Mesodermal cell (in vitro differentiated cells): ENCODE data around the gene STC2.

Source experiments
- H3K27ac ChIP-seq: 2 replicates; pipeline ENCODE4 v1.7.0; 2013; ENCODE audit warnings: mild to moderate bottlenecking, low read depth, low read length, moderate library complexity; ENCODE audit not compliant: severe bottlenecking
- H3K36me3 ChIP-seq: 2 replicates; pipeline ENCODE4 v1.7.1; 2013; ENCODE audit warnings: mild to moderate bottlenecking, low read length, moderate library complexity; ENCODE audit not compliant: control insufficient read depth, insufficient read depth
- H3K4me1 ChIP-seq: one replicate; pipeline ENCODE4 v1.7.1; 2013; ENCODE audit warnings: mild to moderate bottlenecking, low read length; ENCODE audit not compliant: insufficient read depth, control insufficient read depth, poor library complexity, severe bottlenecking
- H3K4me3 ChIP-seq: 2 replicates; pipeline ENCODE4 v1.7.0; 2013; ENCODE audit warnings: low read length, control low read depth, mild to moderate bottlenecking; ENCODE audit not compliant: insufficient read depth, poor library complexity, severe bottlenecking; ENCODE audit errors: extremely low read depth
- H3K9me3 ChIP-seq: 2 replicates; pipeline ENCODE4 v1.7.1; 2013; ENCODE audit warnings: mild to moderate bottlenecking, low read length, moderate library complexity; ENCODE audit not compliant: control insufficient read depth
- WGBS, 2 experiments: methylation state at CpG; one replicate each; pipeline ENCODE4 v1.1.5; 2013; ENCODE audit warnings: missing lambda C conversion rate in 2 of 2; ENCODE audit not compliant: insufficient coverage in 2 of 2; 5-methylcytosine and 5-hydroxymethylcytosine counted together

The STC2 gene

DNA sequence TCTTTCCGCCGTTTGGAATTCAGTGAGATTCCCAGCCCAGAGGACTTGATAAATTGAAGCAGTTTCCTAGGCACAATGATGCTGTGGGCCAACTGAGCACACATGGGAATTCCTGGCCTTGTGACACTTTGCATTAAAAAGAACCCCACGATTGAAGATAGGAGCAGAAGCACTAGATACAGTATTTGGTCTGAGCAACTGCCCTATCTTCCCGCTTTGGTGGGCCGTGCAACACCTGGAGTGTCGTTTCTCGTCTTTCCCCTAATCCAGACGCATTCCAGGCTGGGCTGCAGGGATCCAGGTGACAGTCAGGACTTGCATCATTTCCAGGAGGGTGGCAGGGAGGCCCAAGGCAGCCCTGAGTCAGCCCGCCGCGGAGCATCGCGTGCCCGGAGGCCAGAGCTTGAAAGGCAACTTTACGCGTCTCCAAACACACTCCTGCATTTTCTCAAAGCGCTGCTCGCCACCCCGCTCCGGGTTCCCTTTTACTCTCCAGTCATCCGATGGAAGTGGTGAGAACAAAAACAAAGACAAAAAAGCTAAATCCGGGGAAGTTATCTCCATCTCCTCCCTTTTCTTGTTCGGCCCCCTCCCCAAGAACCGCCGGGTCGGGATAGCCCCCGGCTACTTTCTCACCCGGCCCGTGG, 753 bp upstream of the STC2 start:
- Histone ChIP-seq H3K4me1 (peaks cover 15% of the 10 kb centered on the region), H3K27ac (peak overlapping the region; percentile 57), H3K4me3 (peak overlapping the region; percentile 64), H3K36me3 (peaks cover 18% of the 10 kb centered on the region), H3K9me3 (no peaks in the 10 kb centered on the region)
- 1 to 2% methylated on average over 18 to 22 of the region's 29 CpGs for WGBS, 2 experiments

GRCh38 chr5:173327084-173327947, 898 bp downstream of the STC2 start:
- Histone ChIP-seq H3K9me3 (no peaks in the 10 kb centered on the region), H3K4me3 (peak overlapping the region; percentile 64), H3K4me1 (peaks cover 15% of the 10 kb centered on the region), H3K27ac (no peak overlapping the region), H3K36me3 (peaks cover 35% of the 10 kb centered on the region)
- WGBS, 2 experiments: 0 to 1% methylated on average over 51 to 66 of the region's 76 CpGs

GRCh38 chr5:173326501-173326960, 1.7 kb downstream of the STC2 start:
- Histone ChIP-seq H3K36me3 (peaks cover 43% of the 10 kb centered on the region), H3K4me1 (peaks cover 15% of the 10 kb centered on the region), H3K4me3 (peak overlapping the region; percentile 64), H3K9me3 (no peaks in the 10 kb centered on the region), H3K27ac (no peak overlapping the region)
- WGBS, 2 experiments: 5 to 11% methylated on average over 6 to 13 of the region's 15 CpGs

GRCh38 chr5:173325091-173325698, 3.0 kb downstream of the STC2 start:
- Histone ChIP-seq H3K4me3 (no peak overlapping the region), H3K4me1 (peaks cover 17% of the 10 kb centered on the region), H3K27ac (no peak overlapping the region), H3K9me3 (no peaks in the 10 kb centered on the region), H3K36me3 (peaks cover 56% of the 10 kb centered on the region)
- 96 to 99% methylated on average over 8 to 11 of the region's 13 CpGs for WGBS, 2 experiments

GRCh38 chr5:173324115-173325001, 3.9 kb downstream of the STC2 start:
- 91 to 92% methylated on average over 17 to 20 of the region's 29 CpGs for WGBS, 2 experiments
- Histone ChIP-seq H3K27ac (no peak overlapping the region), H3K36me3 (peaks cover 64% of the 10 kb centered on the region), H3K9me3 (no peaks in the 10 kb centered on the region), H3K4me3 (no peak overlapping the region), H3K4me1 (peaks cover 16% of the 10 kb centered on the region)

DNA sequence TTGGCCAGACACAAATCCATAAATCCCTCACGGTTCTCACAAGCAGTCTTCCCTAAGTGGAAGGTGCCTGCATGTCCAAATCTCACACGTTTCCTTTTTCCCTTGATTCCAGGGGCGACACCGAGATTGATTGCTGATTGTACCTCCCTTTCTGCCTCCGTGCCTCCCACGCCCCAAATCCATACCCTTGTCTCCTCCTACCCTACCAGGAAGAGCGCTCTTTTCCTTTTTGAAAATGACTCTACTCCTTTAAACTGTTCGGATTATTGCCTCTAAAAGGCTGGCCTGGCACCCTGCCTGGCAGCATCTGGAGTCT, 4.5 kb downstream of the STC2 start:
- peaks cover 70% of the 10 kb centered on the region for H3K36me3 ChIP-seq
- H3K27ac ChIP-seq: no peak overlapping the region
- WGBS, 2 experiments: 90 to 91% methylated on average over 8 of the region's 8 CpGs
- peaks cover 20% of the 10 kb centered on the region for H3K4me1 ChIP-seq
- H3K9me3 ChIP-seq: no peaks in the 10 kb centered on the region
- H3K4me3 ChIP-seq: no peak overlapping the region

- peaks cover 75% of the 10 kb centered on the region for H3K36me3 ChIP-seq
- no peak overlapping the region for H3K27ac ChIP-seq
- 91 to 93% methylated on average over 20 of the region's 25 CpGs for WGBS, 2 experiments
- peaks cover 20% of the 10 kb centered on the region for H3K4me1 ChIP-seq
- H3K9me3 ChIP-seq: no peaks in the 10 kb centered on the region
- no peak overlapping the region for H3K4me3 ChIP-seq
These were observed 5.0 kb downstream of the STC2 start for GRCh38 chr5:173323106-173323798.

DNA sequence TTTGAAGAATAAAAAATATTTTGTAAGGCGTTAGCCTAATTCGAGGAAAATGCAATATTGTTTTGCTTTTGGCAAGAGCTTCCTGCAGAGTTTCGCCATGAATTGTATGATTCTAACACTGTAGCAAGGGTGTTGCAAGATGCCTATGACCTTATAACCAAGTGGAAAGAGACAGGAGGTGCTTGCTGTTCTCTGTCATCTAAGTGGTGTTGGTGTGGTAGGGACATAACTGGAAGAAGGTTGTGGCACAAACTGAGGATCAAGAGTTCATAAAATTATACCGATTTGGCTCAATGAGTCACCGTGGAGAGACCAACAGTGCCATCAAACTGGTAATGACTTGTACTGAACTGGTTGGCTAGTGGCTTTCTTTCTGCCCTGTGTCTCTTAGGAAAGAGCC, 6.3 kb downstream of the STC2 start:
- peaks cover 81% of the 10 kb centered on the region for H3K36me3 ChIP-seq
- no peaks in the 10 kb centered on the region for H3K9me3 ChIP-seq
- no peak overlapping the region for H3K4me3 ChIP-seq
- WGBS, 2 experiments: 91 to 98% methylated on average over 5 of the region's 5 CpGs
- peaks cover 24% of the 10 kb centered on the region for H3K4me1 ChIP-seq
- H3K27ac ChIP-seq: no peak overlapping the region

DNA sequence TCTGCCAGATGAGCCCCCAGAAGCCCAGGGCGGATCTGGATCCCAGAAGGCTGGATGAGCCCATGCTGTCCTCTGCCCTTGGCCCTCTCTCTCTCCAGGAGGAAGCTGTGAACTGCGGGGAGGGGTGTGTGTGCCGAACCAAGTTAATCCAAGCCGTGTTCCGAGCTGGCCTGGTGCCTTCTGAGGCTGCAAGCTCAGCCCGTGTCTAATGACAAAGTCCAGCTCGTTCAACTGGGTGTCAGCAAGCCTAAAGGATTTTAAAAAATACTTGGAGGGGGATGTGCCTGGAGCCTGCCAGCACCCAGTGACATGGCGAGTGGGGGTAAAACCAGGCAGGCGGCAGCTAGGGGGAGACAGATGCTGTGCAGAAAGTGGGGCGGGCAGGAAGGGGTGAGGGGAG, 8.0 kb downstream of the STC2 start:
- H3K36me3 ChIP-seq: peaks cover 76% of the 10 kb centered on the region
- no peaks in the 10 kb centered on the region for H3K9me3 ChIP-seq
- 85 to 94% methylated on average over 9 to 10 of the region's 10 CpGs for WGBS, 2 experiments
- H3K4me3 ChIP-seq: no peak overlapping the region
- no peak overlapping the region for H3K27ac ChIP-seq
- H3K4me1 ChIP-seq: peaks cover 25% of the 10 kb centered on the region

DNA sequence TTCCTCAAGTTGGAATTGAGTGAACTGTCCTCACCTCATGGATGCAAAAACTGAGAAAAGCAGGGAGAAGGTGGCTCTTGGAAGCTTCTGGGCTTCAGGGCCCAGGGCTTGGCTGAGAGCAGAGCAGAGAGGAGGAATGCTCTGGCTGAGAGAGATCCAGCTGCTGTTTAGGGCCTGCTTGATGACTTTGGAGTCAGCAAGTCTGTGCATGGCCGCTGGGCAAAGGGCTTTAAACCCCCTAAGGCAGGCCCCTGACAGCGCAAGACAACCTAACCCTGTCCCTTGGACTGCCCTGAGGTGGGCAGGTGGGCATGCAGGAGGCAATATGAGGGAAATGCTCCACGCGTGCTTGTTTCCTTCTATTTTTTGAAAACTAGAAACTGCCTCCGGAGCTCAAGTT, 8.6 kb downstream of the STC2 start:
- Histone ChIP-seq H3K4me1 (peaks cover 30% of the 10 kb centered on the region), H3K27ac (no peak overlapping the region), H3K9me3 (no peaks in the 10 kb centered on the region), H3K36me3 (peaks cover 70% of the 10 kb centered on the region), H3K4me3 (no peak overlapping the region)
- WGBS, 2 experiments: 93 to 100% methylated on average over 5 of the region's 5 CpGs
